Peyer's patch (tissue), 4 donors: Measurements from ENCODE around the gene MPHOSPH10. TPM values are rescaled to one million over a fixed set of nuclear protein-coding genes. Genes with fewer than 3 reads are reported as not detected.
"Not testable (repeated sequence)": the region's sequence is repeated elsewhere in the genome, so short reads cannot be mapped to it uniquely, and the experiment has no call there.

Source experiments
- DNase-seq, 3 donors: peaks; one replicate each; pipeline ENCODE4 v3.0.0-alpha.2; 2017 to 2019
- H3K27ac ChIP-seq, 4 donors: fragments of 200-600 bp; sonication (generic); one replicate each; pipeline ENCODE4 v1.5.1; 2016 to 2019
- H3K27me3 ChIP-seq, 2 donors: fragments of 200-600 bp; sonication (generic); one replicate each; pipeline ENCODE4 v1.5.1; 2019
- H3K36me3 ChIP-seq, 3 donors: fragments of 200-600 bp; sonication (generic); one replicate each; pipeline ENCODE4 v1.5.1; 2016 to 2019
- H3K4me1 ChIP-seq, 4 donors: fragments of 200-600 bp; sonication (generic); one replicate each; pipeline ENCODE4 v1.5.1; 2016 to 2019
- H3K4me3 ChIP-seq, 4 donors: fragments of 200-600 bp; sonication (generic); 1 replicate in 3 of 4; 2 replicates in 1 of 4; pipeline ENCODE4 v1.5.1; 2016 to 2019; ENCODE audit warnings: mild to moderate bottlenecking in 1 of 4
- H3K9me3 ChIP-seq, 4 donors: fragments of 200-600 bp; sonication (generic); one replicate each; pipeline ENCODE4 v1.5.1; 2016 to 2019; ENCODE audit warnings: mild to moderate bottlenecking in 1 of 4
- CTCF ChIP-seq, 6 experiments: fragments of 450-650 bp in 4 of 6; fragments of 200-600 bp in 2 of 6; sonication (generic) in 1 of 6; IDR thresholded peaks; one replicate each; pipeline ENCODE4 v1.5.1; 2017 to 2019; ENCODE audit warnings: antibody characterized with exemption in 6 of 6, mild to moderate bottlenecking in 3 of 6, moderate library complexity in 1 of 6
- POLR2A ChIP-seq, 2 donors: fragments of 450-650 bp; IDR thresholded peaks; one replicate each; pipeline ENCODE4 v1.5.1; 2017; ENCODE audit warnings: antibody characterized with exemption in 2 of 2, mild to moderate bottlenecking in 2 of 2, moderate library complexity in 2 of 2
- total RNA-seq, 4 donors: library from RNA; depleted of rRNA; stranded (reverse); fragments of >200 nt; gene quantifications; one replicate each; pipeline ENCODE4 v1.1.0, GENCODE V29; 2016

The MPHOSPH10 gene
- 10 to 100 TPM; 16.3 to 37.1 (median 20.7) TPM for total RNA-seq

GRCh38 chr2:71130152-71130904 lies at the start of gene MPHOSPH10, which contains the start of gene MCEE:
Gene MPHOSPH10, plus strand, starts transcription at chr2:71130634. Its CDS starts 32 bp downstream, at chr2:71130666.
Gene MCEE, minus strand, starts transcription at chr2:71130229. Its CDS starts 10 bp downstream, at chr2:71130219.
- peak within 1 kb of the TSS; percentile 70 to 88 (median 79) for H3K4me3 ChIP-seq
- peak within 1 kb of the TSS; percentile 85 to 97 (median 91) for H3K27ac ChIP-seq
- DNase-seq: peak; percentile 90 to 96 (median 95)
- TF ChIP-seq POLR2A (IDR thresholded peaks at IDR 0.05) (peak; percentile 26 to 64), CTCF (IDR thresholded peaks at IDR 0.05) (peak in 1 of 6 experiments; percentile 6)
- no peaks in the 10 kb centered on the region for H3K9me3 ChIP-seq
- H3K36me3 ChIP-seq: peaks cover 0 to 20% (median 0%) of the 10 kb centered on the region in 3 donors
- peaks cover 0 to 32% (median 0%) of the 10 kb centered on the region in 4 donors for H3K4me1 ChIP-seq
- no peaks in the 10 kb centered on the region for H3K27me3 ChIP-seq

- Histone ChIP-seq H3K4me1 (no peaks in the 10 kb centered on the region), H3K9me3 (no peaks in the 10 kb centered on the region), H3K4me3 (no peak overlapping the region), H3K27me3 (no peaks in the 10 kb centered on the region), H3K36me3 (peaks cover 0 to 19% (median 0%) of the 10 kb centered on the region in 3 donors), H3K27ac (no peak overlapping the region)
- no peak for TF ChIP-seq POLR2A (IDR thresholded peaks at IDR 0.05)
- TF ChIP-seq CTCF (IDR thresholded peaks at IDR 0.05): no peak
- no peak for DNase-seq
These were observed 47.8 kb upstream of the MPHOSPH10 start for GRCh38 chr2:71082402-71083252.

- DNase-seq, H3K4me3 ChIP-seq, H3K27me3 ChIP-seq, H3K27ac ChIP-seq, H3K9me3 ChIP-seq, H3K4me1 ChIP-seq: not testable (repeated sequence)
- peaks cover 0 to 12% (median 0%) of the 10 kb centered on the region in 3 donors for H3K36me3 ChIP-seq
These were observed 47.1 kb upstream of the MPHOSPH10 start for GRCh38 chr2:71083297-71083696.

- H3K36me3 ChIP-seq, H3K27me3 ChIP-seq, H3K4me1 ChIP-seq, H3K4me3 ChIP-seq, H3K9me3 ChIP-seq, H3K27ac ChIP-seq, DNase-seq: not testable (repeated sequence)
These were observed 46.6 kb upstream of the MPHOSPH10 start for GRCh38 chr2:71083752-71084312.

- DNase-seq, H3K27ac ChIP-seq, H3K9me3 ChIP-seq, H3K36me3 ChIP-seq, H3K4me1 ChIP-seq, H3K4me3 ChIP-seq, H3K27me3 ChIP-seq: not testable (repeated sequence)
These were observed 45.0 kb upstream of the MPHOSPH10 start for GRCh38 chr2:71085325-71086003.

- H3K4me1 ChIP-seq, H3K36me3 ChIP-seq, H3K27ac ChIP-seq, H3K9me3 ChIP-seq, DNase-seq, H3K4me3 ChIP-seq, H3K27me3 ChIP-seq: not testable (repeated sequence)
These were observed 41.0 kb upstream of the MPHOSPH10 start for GRCh38 chr2:71089475-71089874.

GRCh38 chr2:71091808-71092207 lies 38.6 kb upstream of the MPHOSPH10 start:
- not testable (repeated sequence) for H3K4me3 ChIP-seq, H3K4me1 ChIP-seq, H3K9me3 ChIP-seq, H3K36me3 ChIP-seq, DNase-seq, H3K27me3 ChIP-seq, H3K27ac ChIP-seq

- not testable (repeated sequence) for H3K27ac ChIP-seq, H3K9me3 ChIP-seq, H3K4me3 ChIP-seq, H3K36me3 ChIP-seq, H3K27me3 ChIP-seq, DNase-seq, H3K4me1 ChIP-seq
These were observed 37.8 kb upstream of the MPHOSPH10 start for GRCh38 chr2:71092491-71093260.
